ENCODE data around the gene MED4.

MED4 gene

GRCh38 chr13:48094781-48095502 lies at the start of gene MED4:
Gene MED4 (minus strand): TSS chr13:48095104. CDS start chr13:48095078, 26 bp downstream.
- peak; percentile 98 to 99 (median 98) for DNase-seq

- peak; percentile 78 to 90 (median 84) for DNase-seq
These were observed 49.6 kb upstream of the MED4 start for GRCh38 chr13:48144413-48145035.

GRCh38 chr13:48142436-48142835 lies 47.5 kb upstream of the MED4 start:
- peak; percentile 46 to 78 (median 75) for DNase-seq

GRCh38 chr13:48138270-48138669 lies 43.4 kb upstream of the MED4 start:
- DNase-seq = no peak

- DNase-seq = no peak
These were observed 38.1 kb upstream of the MED4 start for GRCh38 chr13:48132961-48133360.

- no peak for DNase-seq
These were observed 36.6 kb upstream of the MED4 start for GRCh38 chr13:48131533-48131932.

GRCh38 chr13:48126944-48127830 lies 32.3 kb upstream of the MED4 start:
- DNase-seq = peak; percentile 76 to 88 (median 81)

- DNase-seq = no peak
These were observed 30.9 kb upstream of the MED4 start for GRCh38 chr13:48125794-48126228.

GRCh38 chr13:48123812-48124211 lies 28.9 kb upstream of the MED4 start:
- no peak for DNase-seq

GRCh38 chr13:48121733-48122132 lies 26.8 kb upstream of the MED4 start:
- DNase-seq = no peak

- DNase-seq = no peak
These were observed 25.3 kb upstream of the MED4 start for GRCh38 chr13:48120241-48120640.

- DNase-seq = peak in 2 of 3 donors; percentile 39 to 53
These were observed 23.1 kb upstream of the MED4 start for GRCh38 chr13:48118030-48118429.

- no peak for DNase-seq
These were observed 21.9 kb upstream of the MED4 start for GRCh38 chr13:48116808-48117207.

- peak in 1 of 3 donors; percentile 21 for DNase-seq
These were observed 18.8 kb upstream of the MED4 start for GRCh38 chr13:48113756-48114130.

GRCh38 chr13:48112896-48113755 lies 18.2 kb upstream of the MED4 start:
- DNase-seq = peak in 2 of 3 donors; percentile 5 to 27

GRCh38 chr13:48110931-48111721 lies 16.2 kb upstream of the MED4 start:
- DNase-seq = no peak

GRCh38 chr13:48110132-48110868 lies 15.4 kb upstream of the MED4 start:
- DNase-seq = no peak

GRCh38 chr13:48108106-48108505 lies 13.2 kb upstream of the MED4 start:
- no peak for DNase-seq

GRCh38 chr13:48097793-48098192 lies 2.9 kb upstream of the MED4 start:
- DNase-seq = no peak

- DNase-seq = no peak
These were observed 1.8 kb upstream of the MED4 start for GRCh38 chr13:48096670-48097069.

GRCh38 chr13:48094404-48094780 lies 512 bp downstream of the MED4 start:
- peak in 2 of 3 donors; percentile 10 to 33 for DNase-seq

Measured in suppressor macrophage treated with lipopolysaccharide for 1 hour (primary cell).